Prostate gland (tissue), 2 donors: ENCODE data around the gene SLC9A8. TPM values are rescaled to one million over a fixed set of nuclear protein-coding genes. Genes with fewer than 3 reads are reported as not detected.

Experiments
- DNase-seq: peaks from one replicate; pipeline ENCODE4 v3.0.0-alpha.2; 2019; ENCODE audit warnings: low spot score
- H3K27ac ChIP-seq, 2 donors: fragments of 200-600 bp; sonication (generic); 2 replicates each; pipeline ENCODE4 v1.5.1; 2017 to 2019
- H3K27me3 ChIP-seq: fragments of 200-600 bp; sonication (generic); replicated peaks from 2 replicates; pipeline ENCODE4 v1.5.1; 2019; ENCODE audit not compliant: insufficient read depth
- H3K36me3 ChIP-seq, 2 donors: fragments of 200-600 bp; sonication (generic); 1 replicate in 1 of 2; 2 replicates in 1 of 2; pipeline versions ENCODE4 v1.5.1 to v1.8.1; 2017 to 2019
- H3K4me1 ChIP-seq: fragments of 200-600 bp; sonication (generic); replicated peaks from 2 replicates; pipeline ENCODE4 v1.5.1; 2019
- H3K4me3 ChIP-seq, 2 donors: fragments of 200-600 bp; sonication (generic); 2 replicates each; pipeline ENCODE4 v1.5.1; 2017 to 2019
- H3K9me3 ChIP-seq: fragments of 200-600 bp; sonication (generic); 2 replicates; pipeline ENCODE4 v1.5.1; 2017
- CTCF ChIP-seq, 4 experiments: fragments of 200-600 bp in 2 of 4; fragments of 450-650 bp in 2 of 4; sonication (generic) in 2 of 4; IDR thresholded peaks; 1 replicate in 3 of 4; 2 replicates in 1 of 4; pipeline ENCODE4 v1.5.1; 2016 to 2019; ENCODE audit warnings: antibody characterized with exemption in 4 of 4, mild to moderate bottlenecking in 2 of 4, moderate library complexity in 2 of 4
- POLR2A ChIP-seq: fragments of 450-650 bp; IDR thresholded peaks from one replicate; pipeline ENCODE4 v1.6.1; 2016; ENCODE audit warnings: antibody characterized with exemption, mild to moderate bottlenecking
- POLR2AphosphoS5 ChIP-seq: sonication (generic); formaldehyde crosslinking; IDR thresholded peaks from one replicate; pipeline ENCODE4 v1.6.1; 2017; ENCODE audit warnings: antibody characterized with exemption
- WGBS: methylation state at CpG from one replicate; pipeline ENCODE4 v1.1.5; 2018; 5-methylcytosine and 5-hydroxymethylcytosine counted together
- intact Hi-C: fragments of 100-400 bp; cut with DNase I; formaldehyde crosslinking; loops from one replicate; pipeline ENCODE4 v1.14.2; 2022
- total RNA-seq, 2 donors: library from RNA; depleted of rRNA; stranded (reverse); fragments of >200 nt; gene quantifications; one replicate each; pipeline ENCODE4 v1.1.0, GENCODE V29; 2016

The SLC9A8 gene
- total RNA-seq, 2 donors from 2014 or later: 13.5 to 26.4 TPM

- Histone ChIP-seq H3K27me3 (no peaks in the 10 kb centered on the region), H3K4me1 (no peaks in the 10 kb centered on the region), H3K4me3 (no peak overlapping the region), H3K9me3 (no peaks in the 10 kb centered on the region), H3K27ac (no peak overlapping the region), H3K36me3 (no peaks in the 10 kb centered on the region)
- 93% methylated on average over 15 of the region's 15 CpGs for WGBS
- no peak for TF ChIP-seq CTCF (IDR thresholded peaks at IDR 0.05)
- TF ChIP-seq POLR2A: no peak
- TF ChIP-seq POLR2AphosphoS5: no peak
- intact Hi-C loops: no loop called here
- no peak for DNase-seq
These were observed 27.3 kb upstream of the SLC9A8 start for GRCh38 chr20:49785149-49785851.

- intact Hi-C loops: no loop called here
- 91% methylated on average over 4 of the region's 4 CpGs for WGBS
- TF ChIP-seq POLR2AphosphoS5 (no peak), CTCF (IDR thresholded peaks at IDR 0.05) (no peak), POLR2A (no peak)
- H3K36me3 ChIP-seq: no peaks in the 10 kb centered on the region
- no peak overlapping the region for H3K4me3 ChIP-seq
- no peaks in the 10 kb centered on the region for H3K4me1 ChIP-seq
- no peak overlapping the region for H3K27ac ChIP-seq
- no peaks in the 10 kb centered on the region for H3K27me3 ChIP-seq
- no peaks in the 10 kb centered on the region for H3K9me3 ChIP-seq
- DNase-seq: no peak
These were observed 26.8 kb upstream of the SLC9A8 start for GRCh38 chr20:49785852-49786175.

- no peaks in the 10 kb centered on the region for H3K9me3 ChIP-seq
- H3K27ac ChIP-seq: no peak overlapping the region
- TF ChIP-seq POLR2A: no peak
- no peak for TF ChIP-seq POLR2AphosphoS5
- no peak for TF ChIP-seq CTCF (IDR thresholded peaks at IDR 0.05)
- 76% methylated on average over 11 of the region's 11 CpGs for WGBS
- intact Hi-C loops: no loop called here
- no peak overlapping the region for H3K4me3 ChIP-seq
- H3K27me3 ChIP-seq: no peaks in the 10 kb centered on the region
- no peak for DNase-seq
- no peaks in the 10 kb centered on the region for H3K4me1 ChIP-seq
- no peaks in the 10 kb centered on the region for H3K36me3 ChIP-seq
These were observed 26.4 kb upstream of the SLC9A8 start for GRCh38 chr20:49786196-49786595.

- intact Hi-C loops: no loop called here
- Histone ChIP-seq H3K4me3 (no peak overlapping the region), H3K27me3 (no peaks in the 10 kb centered on the region), H3K9me3 (no peaks in the 10 kb centered on the region), H3K36me3 (no peaks in the 10 kb centered on the region), H3K27ac (no peak overlapping the region), H3K4me1 (no peaks in the 10 kb centered on the region)
- no peak for DNase-seq
- 90% methylated on average over 7 of the region's 7 CpGs for WGBS
- TF ChIP-seq POLR2AphosphoS5: no peak
- TF ChIP-seq POLR2A: no peak
- no peak for TF ChIP-seq CTCF (IDR thresholded peaks at IDR 0.05)
These were observed 25.8 kb upstream of the SLC9A8 start for GRCh38 chr20:49786668-49787370.
